Measurements from ENCODE around the gene NPLOC4.

The NPLOC4 gene

DNA sequence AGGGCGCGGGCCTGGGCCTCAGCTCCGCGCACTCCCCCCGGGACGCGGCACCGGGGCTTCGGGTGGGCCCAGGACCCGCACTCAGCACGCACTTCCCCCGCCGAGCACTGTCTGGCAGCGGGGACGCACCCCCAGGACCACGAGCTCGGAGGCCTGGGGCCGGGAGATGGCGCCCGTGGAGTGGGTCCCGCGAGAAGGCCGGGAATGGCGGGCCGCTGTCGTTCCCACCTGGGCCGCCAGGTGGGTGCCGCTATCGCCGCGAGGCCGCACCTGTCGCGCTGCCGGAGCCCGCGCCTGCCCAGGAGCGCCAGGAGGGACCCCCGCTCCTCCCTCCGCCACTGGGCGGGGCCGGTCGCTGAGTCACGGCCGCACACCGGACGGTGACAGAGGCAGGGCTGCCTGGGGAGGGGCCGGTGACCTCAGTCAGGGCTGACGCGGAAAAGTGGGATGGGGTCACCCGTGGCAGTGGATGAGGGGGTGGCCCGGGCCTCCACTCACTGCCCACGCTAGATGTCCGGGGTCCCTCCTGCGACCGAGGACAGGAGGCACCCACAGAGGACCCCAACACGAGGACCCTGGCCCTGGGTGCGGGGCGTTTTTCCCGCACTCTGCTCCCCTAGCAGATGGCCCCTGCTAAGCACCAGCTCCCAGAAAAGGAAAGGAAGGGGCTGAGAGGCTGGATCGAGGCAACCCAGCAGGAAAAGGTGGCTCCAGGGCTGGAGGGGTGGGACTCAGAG, 117.5 kb downstream of the NPLOC4 start:
- TF ChIP-seq, protein P1, sequence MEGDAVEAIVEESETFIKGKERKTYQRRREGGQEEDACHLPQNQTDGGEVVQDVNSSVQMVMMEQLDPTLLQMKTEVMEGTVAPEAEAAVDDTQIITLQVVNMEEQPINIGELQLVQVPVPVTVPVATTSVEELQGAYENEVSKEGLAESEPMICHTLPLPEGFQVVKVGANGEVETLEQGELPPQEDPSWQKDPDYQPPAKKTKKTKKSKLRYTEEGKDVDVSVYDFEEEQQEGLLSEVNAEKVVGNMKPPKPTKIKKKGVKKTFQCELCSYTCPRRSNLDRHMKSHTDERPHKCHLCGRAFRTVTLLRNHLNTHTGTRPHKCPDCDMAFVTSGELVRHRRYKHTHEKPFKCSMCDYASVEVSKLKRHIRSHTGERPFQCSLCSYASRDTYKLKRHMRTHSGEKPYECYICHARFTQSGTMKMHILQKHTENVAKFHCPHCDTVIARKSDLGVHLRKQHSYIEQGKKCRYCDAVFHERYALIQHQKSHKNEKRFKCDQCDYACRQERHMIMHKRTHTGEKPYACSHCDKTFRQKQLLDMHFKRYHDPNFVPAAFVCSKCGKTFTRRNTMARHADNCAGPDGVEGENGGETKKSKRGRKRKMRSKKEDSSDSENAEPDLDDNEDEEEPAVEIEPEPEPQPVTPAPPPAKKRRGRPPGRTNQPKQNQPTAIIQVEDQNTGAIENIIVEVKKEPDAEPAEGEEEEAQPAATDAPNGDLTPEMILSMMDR (conservative IDR thresholded peaks at IDR 0.05), result peak; percentile 89
- H3K27ac ChIP-seq, result peak overlapping the region; percentile 100

DNA sequence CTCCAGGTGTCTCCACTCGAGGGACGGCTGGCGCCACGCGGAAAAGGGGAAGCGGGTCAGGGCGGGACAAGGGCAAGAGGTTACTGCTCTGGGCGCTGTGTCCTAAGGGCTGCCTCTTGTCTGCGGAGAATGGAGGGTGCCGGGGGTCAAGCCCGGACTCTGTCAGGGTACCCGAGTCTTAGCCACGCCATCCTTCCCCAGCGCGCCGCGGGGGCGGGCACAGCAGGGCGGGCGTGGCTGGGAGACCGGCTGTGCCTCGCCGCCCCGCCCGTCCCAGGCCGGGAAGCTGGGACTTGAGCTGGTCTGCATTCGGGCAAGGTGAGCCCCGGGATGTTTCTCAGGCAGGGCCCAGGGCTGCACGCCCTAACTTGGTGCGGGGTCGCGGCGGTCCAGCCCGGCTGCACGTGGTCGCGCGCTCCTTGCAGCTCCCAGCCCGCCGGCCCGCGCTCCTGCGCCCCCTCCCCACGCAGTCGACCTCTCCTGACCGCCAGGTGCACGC, 118.1 kb downstream of the NPLOC4 start:
- peak overlapping the region; percentile 100 for H3K27ac ChIP-seq
- TF ChIP-seq, protein P1 (conservative IDR thresholded peaks at IDR 0.05), result no peak

DNA sequence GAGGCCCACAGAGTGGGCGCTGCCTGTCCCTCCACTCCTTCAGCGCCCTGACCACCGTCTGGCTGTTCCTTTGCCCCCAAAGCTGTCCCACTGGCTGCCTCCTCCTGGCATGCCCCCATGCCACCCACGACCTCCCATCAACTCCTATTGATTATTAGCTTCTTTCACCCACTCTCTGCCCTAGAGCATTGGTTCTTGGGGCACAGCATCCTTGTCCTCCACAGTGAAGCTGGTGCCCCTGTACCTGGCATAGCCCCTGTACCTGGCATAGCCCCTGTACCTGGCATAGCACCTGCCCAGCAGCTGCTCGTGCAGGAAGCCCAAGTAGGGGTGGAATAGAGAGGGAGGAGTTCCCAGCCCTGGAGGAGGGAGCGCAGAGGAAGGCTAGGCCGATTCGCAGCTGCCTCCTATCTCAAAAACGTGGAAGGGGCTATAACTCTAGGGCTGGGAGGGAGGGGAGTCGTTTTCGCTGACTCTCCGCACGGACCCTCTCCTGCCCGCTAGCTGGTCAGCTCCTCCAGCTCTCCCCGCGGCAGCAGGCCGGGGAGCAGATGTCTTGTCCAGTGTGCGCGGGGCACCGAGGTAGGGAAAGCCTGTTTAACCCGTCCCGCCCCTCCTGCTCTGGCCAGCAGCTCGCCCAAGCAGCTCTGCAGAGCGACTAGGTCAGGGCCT, 118.7 kb downstream of the NPLOC4 start:
- peak overlapping the region; percentile 100 for H3K27ac ChIP-seq
- TF ChIP-seq, protein P1 (conservative IDR thresholded peaks at IDR 0.05), result no peak

DNA sequence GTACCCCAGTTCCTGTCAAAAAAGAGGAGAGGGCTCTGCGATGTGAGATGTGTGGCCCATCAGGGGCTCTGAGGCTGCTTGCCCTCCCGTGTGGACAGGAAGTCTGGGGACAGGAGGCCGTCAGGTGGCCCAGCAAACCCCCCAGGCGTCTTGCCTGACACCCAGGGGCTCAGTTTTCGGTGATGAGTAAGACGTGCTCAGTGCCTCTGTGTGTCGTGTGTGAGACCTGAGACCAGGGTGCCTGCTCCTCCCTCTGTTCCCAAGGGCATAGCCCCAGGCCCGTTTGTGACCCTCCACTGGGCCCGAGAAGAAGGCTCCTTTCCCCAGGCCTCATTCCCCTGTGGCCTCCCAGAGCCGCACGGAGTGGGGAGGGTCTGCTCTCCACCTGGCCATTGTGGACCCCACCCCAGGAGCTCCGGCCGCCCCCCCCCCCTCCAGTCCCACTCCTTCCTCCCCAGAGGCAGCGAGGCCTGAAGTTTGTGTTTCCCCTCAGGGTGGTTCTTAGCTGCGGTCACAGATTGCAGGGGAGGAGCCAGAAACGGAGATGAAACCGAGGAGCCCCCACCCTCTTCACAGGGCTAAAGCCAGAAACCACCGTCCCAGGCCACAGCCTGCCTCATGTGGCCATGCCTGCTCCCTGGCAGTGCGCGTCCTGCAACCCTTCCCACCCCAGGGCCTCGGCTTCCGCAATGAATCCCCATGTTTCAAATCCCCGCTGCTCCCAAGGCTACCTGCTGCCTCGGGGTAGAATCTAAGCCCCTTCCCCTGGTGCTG, 119.4 kb downstream of the NPLOC4 start:
- peak overlapping the region; percentile 100 for H3K27ac ChIP-seq

DNA sequence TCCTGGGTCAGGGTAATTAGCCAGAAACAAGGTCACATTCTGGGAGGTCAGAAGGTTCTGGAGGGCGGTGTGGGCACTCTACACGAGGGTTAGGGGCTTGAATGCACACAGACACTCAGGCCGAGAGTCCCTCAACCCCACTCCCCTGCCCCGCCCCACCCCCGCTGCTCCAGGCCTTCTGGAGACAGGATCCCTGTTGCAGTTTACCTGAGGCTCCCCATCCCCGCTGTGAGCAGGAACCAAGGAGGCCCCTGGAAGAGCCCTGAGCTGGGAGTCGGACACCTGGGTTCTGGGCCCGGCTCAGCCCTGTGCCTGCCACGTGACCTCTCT, 119.9 kb downstream of the NPLOC4 start:
- TF ChIP-seq, protein P1 (conservative IDR thresholded peaks at IDR 0.05), result no peak
- peak overlapping the region; percentile 100 for H3K27ac ChIP-seq

More for the DNA sequence above, 119.4 kb downstream of the NPLOC4 start:
- TF ChIP-seq, protein P1 (conservative IDR thresholded peaks at IDR 0.05), result no peak

DNA sequence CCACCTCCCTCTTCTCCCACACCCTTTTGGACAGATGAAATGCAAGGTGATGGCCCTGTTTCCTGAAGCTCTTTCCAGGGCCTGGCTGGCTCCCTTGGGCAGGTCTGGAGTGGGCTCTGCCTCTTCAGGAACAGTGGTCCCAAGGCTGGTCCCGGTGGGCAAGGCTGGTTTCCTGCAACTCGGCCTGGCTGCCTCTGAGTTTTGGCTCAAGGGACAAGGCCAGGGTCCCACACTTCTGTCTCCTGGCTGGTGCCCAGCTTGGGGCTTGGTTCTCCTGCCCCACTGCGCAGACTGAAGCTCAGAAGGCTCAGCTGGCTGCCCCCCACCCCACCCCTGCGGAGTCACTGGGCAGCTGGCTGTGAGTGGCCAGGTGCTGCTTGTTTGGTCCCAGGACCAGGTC, 120.5 kb downstream of the NPLOC4 start:
- TF ChIP-seq, protein P1 (conservative IDR thresholded peaks at IDR 0.05), result no peak
- peak overlapping the region; percentile 100 for H3K27ac ChIP-seq

DNA sequence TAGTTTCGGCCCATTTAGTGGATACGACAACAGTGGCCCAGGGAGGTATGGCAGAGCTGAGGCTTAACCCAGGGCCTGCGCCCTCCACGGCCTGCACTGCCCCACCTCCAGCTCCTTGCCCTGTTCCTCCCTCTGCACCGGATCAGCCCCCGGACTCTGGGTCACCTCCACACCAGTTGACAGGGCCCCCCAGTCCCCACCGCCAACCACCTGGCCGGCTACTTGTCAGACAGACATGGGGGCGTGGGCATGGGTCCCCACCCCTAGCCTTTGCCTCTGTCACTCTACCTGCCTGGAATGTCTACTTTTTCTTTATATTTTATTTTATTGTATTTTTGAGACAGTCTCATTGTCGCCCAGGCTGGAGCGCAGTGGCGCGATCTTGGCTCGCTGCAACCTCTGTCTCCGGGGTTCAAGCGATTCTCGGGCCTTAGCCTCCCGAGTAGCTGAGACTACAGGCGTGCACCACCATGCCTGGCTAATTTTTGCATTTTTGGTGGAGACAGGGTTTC, 121.3 kb downstream of the NPLOC4 start:
- peak overlapping the region; percentile 100 for H3K27ac ChIP-seq
- TF ChIP-seq, protein P1 (conservative IDR thresholded peaks at IDR 0.05), result no peak
